ENCODE results near the gene NAT16. TPM values are rescaled to one million over a fixed set of nuclear protein-coding genes. Genes with fewer than 3 reads are reported as not detected.
A peak's percentile ranks its signal among the peaks of the same experiment; 100 is the strongest.

The NAT16 gene
- total and polyA plus RNA-seq, 2 of the 4 experiments (the other 2 are of a cell fraction), result 0.05 TPM; not detected in 1

DNA sequence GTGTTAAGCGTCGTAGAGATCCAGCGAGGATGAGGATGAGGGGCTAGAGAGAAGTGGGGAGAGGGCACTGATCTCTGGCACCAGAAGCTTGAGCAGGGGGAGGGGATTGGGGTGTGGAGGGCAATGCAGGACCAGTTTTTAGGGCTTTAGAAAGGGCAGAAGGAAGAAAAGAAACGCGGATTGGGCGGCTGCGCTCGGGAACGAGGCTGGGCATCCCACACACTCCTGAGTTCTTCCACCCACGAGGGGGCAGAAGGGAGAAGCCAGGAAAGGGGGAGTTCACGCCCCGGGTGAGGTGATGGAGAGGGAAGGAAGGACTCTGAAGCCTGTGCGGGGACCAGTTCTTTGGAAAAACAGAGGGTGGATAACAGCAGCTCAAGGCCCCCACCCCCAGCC lies 8.7 kb downstream of the NAT16 start:
- in situ Hi-C loops (cut with MboI; ENCODE audit: low sequenced_read_pairs), result no loop called here
- Histone ChIP-seq H3K4me2 (ENCODE audit: low read depth, low read length) (no peak overlapping the region), H4K8ac (ENCODE audit: low read depth in 2 of 2, low read length in 2 of 2) (no peak overlapping the region), H3K4ac (ENCODE audit: low read depth, low read length) (no peak overlapping the region), H2BK120ac (ENCODE audit: low read depth, low read length) (no peak overlapping the region), H4K20me1 (ENCODE audit: insufficient read depth, low read length) (no peaks in the 10 kb centered on the region; the same call in 1 of the 2 replicates), H3K18ac (ENCODE audit: low read depth, low read length) (no peak overlapping the region), H4K5ac (ENCODE audit: low read depth, low read length) (no peak overlapping the region), H3K36me3 (ENCODE audit: control insufficient read depth, insufficient read depth, low read length) (no peaks in the 10 kb centered on the region), H2AK9ac (replicated peaks; ENCODE audit: low read depth, low read length, poor library complexity) (no peak overlapping the region), H2BK15ac (ENCODE audit: low read depth, low read length) (no peak overlapping the region), H4K91ac (ENCODE audit: insufficient read depth, low read depth, low read length) (no peak overlapping the region), H2BK20ac (ENCODE audit: low read depth, low read length) (no peak overlapping the region), H3K9me1 (ENCODE audit: insufficient read depth, low read length) (peaks cover 14% of the 10 kb centered on the region), H3K27ac (ENCODE audit: insufficient read depth, low read length) (no peak overlapping the region), H3K9me3 (ENCODE audit: control insufficient read depth, insufficient read depth, low read length) (peaks cover 2% of the 10 kb centered on the region; the same call in 1 of the 2 replicates), H2AK5ac (ENCODE audit: low read depth, low read length) (no peak overlapping the region), H2BK5ac (ENCODE audit: low read depth, low read length, poor library complexity, severe bottlenecking) (no peak overlapping the region), H3K9ac (ENCODE audit: low read depth, low read length) (no peak overlapping the region), H3K14ac (replicated peaks; ENCODE audit: low read depth, low read length) (no peak overlapping the region), H3K23ac (ENCODE audit: low read depth, low read length) (no peak overlapping the region), H3K4me1 (ENCODE audit: control insufficient read depth, insufficient read depth, low read length) (peaks cover 16% of the 10 kb centered on the region), H3K27me3 (ENCODE audit: control insufficient read depth, insufficient read depth, low read length) (peaks cover 77% of the 10 kb centered on the region), H3K56ac (ENCODE audit: extremely low read depth, insufficient read depth, low read length) (no peak overlapping the region), H3K79me1 (ENCODE audit: low read depth in 1 of 2, low read length in 2 of 2) (peaks cover 0 to 3% of the 10 kb centered on the region in 2 experiments; a peak in 1 of 4 replicates), H2AFZ (replicated peaks; ENCODE audit: low read length, poor library complexity) (no peak overlapping the region), H3K4me3 (ENCODE audit: insufficient read depth, low read depth, low read length) (no peak overlapping the region)
- intact Hi-C loops (cut with micrococcal nuclease), result no loop called here
- WGBS, 2 experiments (ENCODE audit: extremely low coverage in 2 of 2, insufficient read length in 1 of 2), result no CpG with 5 or more reads among the region's 13 CpGs
- dilution Hi-C loops (cut with HindIII; ENCODE audit: low sequenced_read_pairs, unreplicated experiment), result no loop called here
- no TSS peak for BruUV-seq (replicated peaks)
- TF ChIP-seq, protein P1, sequence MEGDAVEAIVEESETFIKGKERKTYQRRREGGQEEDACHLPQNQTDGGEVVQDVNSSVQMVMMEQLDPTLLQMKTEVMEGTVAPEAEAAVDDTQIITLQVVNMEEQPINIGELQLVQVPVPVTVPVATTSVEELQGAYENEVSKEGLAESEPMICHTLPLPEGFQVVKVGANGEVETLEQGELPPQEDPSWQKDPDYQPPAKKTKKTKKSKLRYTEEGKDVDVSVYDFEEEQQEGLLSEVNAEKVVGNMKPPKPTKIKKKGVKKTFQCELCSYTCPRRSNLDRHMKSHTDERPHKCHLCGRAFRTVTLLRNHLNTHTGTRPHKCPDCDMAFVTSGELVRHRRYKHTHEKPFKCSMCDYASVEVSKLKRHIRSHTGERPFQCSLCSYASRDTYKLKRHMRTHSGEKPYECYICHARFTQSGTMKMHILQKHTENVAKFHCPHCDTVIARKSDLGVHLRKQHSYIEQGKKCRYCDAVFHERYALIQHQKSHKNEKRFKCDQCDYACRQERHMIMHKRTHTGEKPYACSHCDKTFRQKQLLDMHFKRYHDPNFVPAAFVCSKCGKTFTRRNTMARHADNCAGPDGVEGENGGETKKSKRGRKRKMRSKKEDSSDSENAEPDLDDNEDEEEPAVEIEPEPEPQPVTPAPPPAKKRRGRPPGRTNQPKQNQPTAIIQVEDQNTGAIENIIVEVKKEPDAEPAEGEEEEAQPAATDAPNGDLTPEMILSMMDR (conservative IDR thresholded peaks at IDR 0.05; ENCODE audit: low read depth, low read length), result peak; percentile 23
- TF ChIP-seq MAZ (IDR thresholded peaks at IDR 0.05; ENCODE audit: borderline replicate concordance, low read depth, low read length), result no peak
- ATAC-seq (ENCODE audit: low read depth) (no peak), DNase-seq (no peak)
- POLR2A ChIA-PET (ENCODE audit: unreplicated experiment), result no interaction called here
- CTCF ChIA-PET, result interaction anchor here (0.7 to 1.9 kb wide), 2 partner anchors 21 to 28 kb away, joined by 3 to 6 read pairs; no protein-coding TSS in a partner anchor
